HepG2 (cell line): Measurements from ENCODE around the gene AXIN2. TPM values are rescaled to one million over a fixed set of nuclear protein-coding genes. Genes with fewer than 3 reads are reported as not detected.

Source experiments
- ATAC-seq: fragments of 200-7000 bp; cut with Tn5 transposase; 3 replicates; pipeline ENCODE4 v1.9.1; 2020; ENCODE audit warnings: mild to moderate bottlenecking, moderate library complexity
- BruUV-seq: library from RNA; stranded (reverse); fragments of 400-500 nt; replicated peaks from 2 replicates; lab custom pipeline; 2021; lab: Mats Ljungman, UMichigan
- CTCF ChIA-PET: fragments of 300-600 bp; formaldehyde crosslinking; extraction: SDS; loops from one replicate; lab custom pipeline; 2021; ENCODE audit warnings: low total read pairs, inconsistent platforms, low intra/inter-chr PET ratio; lab: Yijun Ruan, JAX
- POLR2A ChIA-PET: fragments of 350-600 bp; sonication (Branson Sonifier 250); formaldehyde crosslinking; loops from one replicate; lab custom pipeline; 2020; ENCODE audit warnings: antibody characterized with exemption, inconsistent platforms; lab: Yijun Ruan, JAX
- DNase-seq: peaks from one replicate; pipeline ENCODE4 v3.0.0-alpha.2; 2015; ENCODE audit warnings: low spot score
- FAIRE-seq: peaks from 3 replicates; lab custom pipeline; 2011; peaks lifted over from hg19 to GRCh38; lab: Jason Lieb, UNC
- H2AFZ ChIP-seq: one replicate; pipeline ENCODE4 v1.6.1; 2011; ENCODE audit warnings: low read length, inconsistent platforms
- H3K27ac ChIP-seq: fragments of 300-600 bp; 3 replicates; pipeline ENCODE4 v1.8.0; 2011; ENCODE audit warnings: mixed run types, mild to moderate bottlenecking, mixed read lengths, low read length, inconsistent platforms; ENCODE audit not compliant: insufficient read depth; ENCODE audit errors: extremely low read length
- H3K27me3 ChIP-seq, 2 experiments: fragments of 200-600 bp in 1 of 2; 2 replicates in 1 of 2; 3 replicates in 1 of 2; pipeline versions ENCODE4 v1.6.0 to v1.8.0; 2011; ENCODE audit warnings: low read length in 2 of 2, mild to moderate bottlenecking in 2 of 2, moderate library complexity in 2 of 2, inconsistent platforms in 1 of 2; ENCODE audit not compliant: insufficient read depth in 2 of 2, control insufficient read depth in 1 of 2
- H3K36me3 ChIP-seq, 2 experiments: fragments of 200-600 bp in 1 of 2; replicated peaks in 1 of 2; 2 replicates in 1 of 2; 3 replicates in 1 of 2; pipeline versions ENCODE4 v1.5.1 to v1.8.0; 2011; ENCODE audit warnings: low read length in 2 of 2, inconsistent platforms in 1 of 2; ENCODE audit not compliant: insufficient read depth in 2 of 2, control insufficient read depth in 1 of 2
- H3K4me1 ChIP-seq: 2 replicates; pipeline ENCODE4 v1.5.1; 2012; ENCODE audit warnings: low read length, inconsistent platforms; ENCODE audit not compliant: insufficient read depth
- H3K4me2 ChIP-seq: 2 replicates; pipeline ENCODE4 v1.6.0; 2011; ENCODE audit warnings: low read depth, low read length, inconsistent platforms
- H3K4me3 ChIP-seq, 3 experiments: fragments of 200-600 bp in 1 of 3; sonication (generic), shearing (Covaris generic) in 1 of 3; replicated peaks in 1 of 3; 2 replicates each; pipeline ENCODE4 v1.5.1; 2011 to 2016; ENCODE audit warnings: low read length in 3 of 3, inconsistent platforms in 2 of 3, low read depth in 2 of 3, mild to moderate bottlenecking in 2 of 3, control low read depth in 1 of 3, mixed read lengths in 1 of 3; ENCODE audit not compliant: insufficient read depth in 1 of 3
- H3K79me2 ChIP-seq: one replicate; pipeline ENCODE4 v1.6.1; 2011; ENCODE audit warnings: low read length, inconsistent platforms; ENCODE audit not compliant: insufficient read depth
- H3K9ac ChIP-seq: 2 replicates; pipeline ENCODE4 v1.6.0; 2011; ENCODE audit warnings: mild to moderate bottlenecking, low read depth, low read length, inconsistent platforms; ENCODE audit not compliant: insufficient read depth
- H3K9me3 ChIP-seq: 2 replicates; pipeline ENCODE4 v1.5.1; 2012; ENCODE audit warnings: mild to moderate bottlenecking, low read length
- H4K20me1 ChIP-seq: 2 replicates; pipeline ENCODE4 v1.6.0; 2011; ENCODE audit warnings: inconsistent platforms, mild to moderate bottlenecking, low read length, moderate library complexity; ENCODE audit not compliant: insufficient read depth
- CC2D1A ChIP-seq: sonication (generic); formaldehyde crosslinking; IDR thresholded peaks from 2 replicates; pipeline ENCODE4 v1.8.1; 2023; ENCODE audit warnings: mild to moderate bottlenecking, missing genetic modification reagents
- CHD4 ChIP-seq: fragments of 200-600 bp; sonication (generic); IDR thresholded peaks from 2 replicates; pipeline ENCODE4 v1.7.0; 2017; ENCODE audit warnings: mild to moderate bottlenecking, low read length, borderline replicate concordance
- GATAD1 ChIP-seq: IDR thresholded peaks from 2 replicates; pipeline ENCODE4 v1.6.1; 2016; ENCODE audit warnings: missing genetic modification reagents, missing compliant biosample characterization
- HIVEP1 ChIP-seq: sonication (generic); formaldehyde crosslinking; IDR thresholded peaks from 2 replicates; pipeline ENCODE4 v1.4.0; 2020; ENCODE audit warnings: mild to moderate bottlenecking, missing genetic modification reagents
- NKX3-1 ChIP-seq: sonication (generic); formaldehyde crosslinking; IDR thresholded peaks from 2 replicates; pipeline ENCODE4 v1.5.0; 2020; ENCODE audit warnings: missing genetic modification reagents
- NR1H2 ChIP-seq: sonication (generic); formaldehyde crosslinking; IDR thresholded peaks from 2 replicates; pipeline ENCODE4 v1.8.1; 2022; ENCODE audit warnings: low read depth, missing genetic modification reagents, borderline replicate concordance
- ZNF746 ChIP-seq: sonication (generic); formaldehyde crosslinking; IDR thresholded peaks from 2 replicates; pipeline ENCODE4 v1.8.0; 2022; ENCODE audit warnings: mild to moderate bottlenecking, missing genetic modification reagents
- ZNF773 ChIP-seq: sonication (generic); formaldehyde crosslinking; IDR thresholded peaks from 2 replicates; pipeline ENCODE4 v1.4.0; 2020; ENCODE audit warnings: missing genetic modification reagents, borderline replicate concordance
- WGBS: methylation state at CpG from one replicate; pipeline ENCODE4 v1.1.6; 2017; ENCODE audit warnings: low lambda C conversion rate; 5-methylcytosine and 5-hydroxymethylcytosine counted together
- in situ Hi-C: cut with HindIII; loops from 2 replicates; pipeline ENCODE4 v1.10.0; 2017; ENCODE audit warnings: low pct_unique_long_range_greater_than_20kb; ENCODE audit not compliant: extremely low pct_ligation_motif_present
- intact Hi-C: fragments of 100-400 bp; cut with micrococcal nuclease; formaldehyde crosslinking; loops from one replicate; pipeline ENCODE4 v1.10.0; 2022; ENCODE audit not compliant: unreplicated experiment
- polyA plus RNA-seq, 8 experiments: library from polyadenylated mRNA; depleted of rRNA in 3 of 8; stranded (reverse) in 7 of 8; unstranded in 1 of 8; fragments of >200 nt; fragmentation: Illumina TruSeq in 4 of 8; extraction: Trizol in 4 of 8; gene quantifications; 2 replicates each; pipeline versions ENCODE4 v1.2.1 to v1.2.3, GENCODE V29; 2011 to 2016; ENCODE audit warnings: low read depth in 4 of 8, missing spikeins in 1 of 8, mixed read lengths in 1 of 8; ENCODE audit not compliant: insufficient read depth in 1 of 8
- total RNA-seq, 5 experiments: library from RNA; depleted of rRNA; stranded (reverse); fragments of >200 nt; fragmentation: Illumina TruSeq; extraction: Trizol; gene quantifications; 2 replicates each; pipeline ENCODE4 v1.2.3, GENCODE V29; 2016; ENCODE audit warnings: low read depth in 1 of 5
- TF ChIP-seq, protein P1 (sequence below): sonication (generic); formaldehyde crosslinking; IDR thresholded peaks from 2 replicates; pipeline ENCODE4 v1.5.0; 2020; ENCODE audit warnings: missing genetic modification reagents, mild to moderate bottlenecking, borderline replicate concordance
- TF ChIP-seq, protein P2 (sequence below): IDR thresholded peaks from 2 replicates; pipeline ENCODE4 v1.6.1; 2016; ENCODE audit warnings: low read depth, missing genetic modification reagents, missing compliant biosample characterization
- TF ChIP-seq, protein P3 (sequence below): sonication (generic); formaldehyde crosslinking; conservative IDR thresholded peaks from 2 replicates; pipeline ENCODE4 v1.4.0; 2020; ENCODE audit warnings: missing genetic modification reagents

Gene AXIN2
- total and polyA plus RNA-seq, 2 of the 13 experiments (the other 11 are each of a cell fraction or from before 2014, with no cell fraction given), result 58.6 to 63.4 TPM

DNA sequence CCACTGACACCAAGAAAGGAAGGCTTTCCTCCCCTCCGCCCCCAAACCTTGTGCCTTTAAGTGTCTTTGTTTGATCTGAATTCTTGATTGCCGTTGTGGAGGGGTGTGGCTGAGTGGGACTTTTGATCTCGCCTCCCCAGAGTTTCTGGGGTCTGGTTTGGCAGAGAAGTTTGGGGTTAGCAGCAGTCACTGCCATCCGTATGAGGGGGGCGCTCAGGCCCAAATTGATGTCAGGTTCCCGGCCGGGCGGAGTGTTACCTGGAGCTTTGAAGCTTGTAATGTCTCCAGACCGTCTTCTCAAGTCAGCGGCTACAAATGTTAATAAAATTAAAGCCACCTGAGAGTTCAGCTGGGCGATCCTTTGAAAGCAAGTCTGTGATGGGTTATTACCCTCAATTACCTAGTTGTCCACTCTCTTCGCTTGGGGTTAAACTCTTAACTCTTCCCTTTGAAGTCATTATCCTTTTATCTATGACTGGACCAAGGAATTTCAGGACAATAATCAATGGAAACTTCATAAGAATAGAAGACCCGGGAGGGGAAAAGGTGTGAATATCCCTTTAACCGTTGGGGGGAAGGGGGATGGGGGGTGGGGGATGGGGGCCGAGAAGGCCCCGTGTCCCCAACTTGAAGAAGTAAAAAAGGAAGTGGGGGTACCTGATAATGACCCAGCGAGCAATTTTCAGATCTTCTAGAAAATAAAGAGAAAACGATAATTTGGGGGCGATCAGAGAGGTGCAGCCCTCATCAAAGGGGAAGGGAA, 31.8 kb upstream of the AXIN2 start:
- Histone ChIP-seq H3K79me2 (no peaks in the 10 kb centered on the region), H3K4me1 (peaks cover 48% of the 10 kb centered on the region), H3K4me3 (no peak overlapping the region), H3K36me3 (no peaks in the 10 kb centered on the region), H3K9me3 (no peaks in the 10 kb centered on the region), H4K20me1 (no peaks in the 10 kb centered on the region), H2AFZ (no peak overlapping the region), H3K27me3 (no peaks in the 10 kb centered on the region), H3K9ac (no peak overlapping the region), H3K4me2 (no peak overlapping the region), H3K27ac (no peak overlapping the region)
- in situ Hi-C loops, result no loop called here
- no TSS peak for BruUV-seq
- FAIRE-seq (no peak), DNase-seq (peak; percentile 43), ATAC-seq (no peak)
- CTCF ChIA-PET, result no interaction called here
- POLR2A ChIA-PET, result no interaction called here
- 50% methylated on average over 19 of the region's 19 CpGs for WGBS
- intact Hi-C loops, result no loop called here
- TF ChIP-seq NR1H2 (no peak), CHD4 (no peak), NKX3-1 (CRISPR knock-in tag) (no peak), ZNF773 (CRISPR knock-in tag) (no peak), HIVEP1 (CRISPR knock-in tag) (no peak), ZNF746 (CRISPR knock-in tag) (no peak), CC2D1A (no peak), GATAD1 (no peak)
- TF ChIP-seq, protein P1, sequence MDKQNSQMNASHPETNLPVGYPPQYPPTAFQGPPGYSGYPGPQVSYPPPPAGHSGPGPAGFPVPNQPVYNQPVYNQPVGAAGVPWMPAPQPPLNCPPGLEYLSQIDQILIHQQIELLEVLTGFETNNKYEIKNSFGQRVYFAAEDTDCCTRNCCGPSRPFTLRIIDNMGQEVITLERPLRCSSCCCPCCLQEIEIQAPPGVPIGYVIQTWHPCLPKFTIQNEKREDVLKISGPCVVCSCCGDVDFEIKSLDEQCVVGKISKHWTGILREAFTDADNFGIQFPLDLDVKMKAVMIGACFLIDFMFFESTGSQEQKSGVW, result no peak
- TF ChIP-seq, protein P2, sequence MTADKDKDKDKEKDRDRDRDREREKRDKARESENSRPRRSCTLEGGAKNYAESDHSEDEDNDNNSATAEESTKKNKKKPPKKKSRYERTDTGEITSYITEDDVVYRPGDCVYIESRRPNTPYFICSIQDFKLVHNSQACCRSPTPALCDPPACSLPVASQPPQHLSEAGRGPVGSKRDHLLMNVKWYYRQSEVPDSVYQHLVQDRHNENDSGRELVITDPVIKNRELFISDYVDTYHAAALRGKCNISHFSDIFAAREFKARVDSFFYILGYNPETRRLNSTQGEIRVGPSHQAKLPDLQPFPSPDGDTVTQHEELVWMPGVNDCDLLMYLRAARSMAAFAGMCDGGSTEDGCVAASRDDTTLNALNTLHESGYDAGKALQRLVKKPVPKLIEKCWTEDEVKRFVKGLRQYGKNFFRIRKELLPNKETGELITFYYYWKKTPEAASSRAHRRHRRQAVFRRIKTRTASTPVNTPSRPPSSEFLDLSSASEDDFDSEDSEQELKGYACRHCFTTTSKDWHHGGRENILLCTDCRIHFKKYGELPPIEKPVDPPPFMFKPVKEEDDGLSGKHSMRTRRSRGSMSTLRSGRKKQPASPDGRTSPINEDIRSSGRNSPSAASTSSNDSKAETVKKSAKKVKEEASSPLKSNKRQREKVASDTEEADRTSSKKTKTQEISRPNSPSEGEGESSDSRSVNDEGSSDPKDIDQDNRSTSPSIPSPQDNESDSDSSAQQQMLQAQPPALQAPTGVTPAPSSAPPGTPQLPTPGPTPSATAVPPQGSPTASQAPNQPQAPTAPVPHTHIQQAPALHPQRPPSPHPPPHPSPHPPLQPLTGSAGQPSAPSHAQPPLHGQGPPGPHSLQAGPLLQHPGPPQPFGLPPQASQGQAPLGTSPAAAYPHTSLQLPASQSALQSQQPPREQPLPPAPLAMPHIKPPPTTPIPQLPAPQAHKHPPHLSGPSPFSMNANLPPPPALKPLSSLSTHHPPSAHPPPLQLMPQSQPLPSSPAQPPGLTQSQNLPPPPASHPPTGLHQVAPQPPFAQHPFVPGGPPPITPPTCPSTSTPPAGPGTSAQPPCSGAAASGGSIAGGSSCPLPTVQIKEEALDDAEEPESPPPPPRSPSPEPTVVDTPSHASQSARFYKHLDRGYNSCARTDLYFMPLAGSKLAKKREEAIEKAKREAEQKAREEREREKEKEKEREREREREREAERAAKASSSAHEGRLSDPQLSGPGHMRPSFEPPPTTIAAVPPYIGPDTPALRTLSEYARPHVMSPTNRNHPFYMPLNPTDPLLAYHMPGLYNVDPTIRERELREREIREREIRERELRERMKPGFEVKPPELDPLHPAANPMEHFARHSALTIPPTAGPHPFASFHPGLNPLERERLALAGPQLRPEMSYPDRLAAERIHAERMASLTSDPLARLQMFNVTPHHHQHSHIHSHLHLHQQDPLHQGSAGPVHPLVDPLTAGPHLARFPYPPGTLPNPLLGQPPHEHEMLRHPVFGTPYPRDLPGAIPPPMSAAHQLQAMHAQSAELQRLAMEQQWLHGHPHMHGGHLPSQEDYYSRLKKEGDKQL (CRISPR knock-in tag), result no peak
- TF ChIP-seq, protein P3, sequence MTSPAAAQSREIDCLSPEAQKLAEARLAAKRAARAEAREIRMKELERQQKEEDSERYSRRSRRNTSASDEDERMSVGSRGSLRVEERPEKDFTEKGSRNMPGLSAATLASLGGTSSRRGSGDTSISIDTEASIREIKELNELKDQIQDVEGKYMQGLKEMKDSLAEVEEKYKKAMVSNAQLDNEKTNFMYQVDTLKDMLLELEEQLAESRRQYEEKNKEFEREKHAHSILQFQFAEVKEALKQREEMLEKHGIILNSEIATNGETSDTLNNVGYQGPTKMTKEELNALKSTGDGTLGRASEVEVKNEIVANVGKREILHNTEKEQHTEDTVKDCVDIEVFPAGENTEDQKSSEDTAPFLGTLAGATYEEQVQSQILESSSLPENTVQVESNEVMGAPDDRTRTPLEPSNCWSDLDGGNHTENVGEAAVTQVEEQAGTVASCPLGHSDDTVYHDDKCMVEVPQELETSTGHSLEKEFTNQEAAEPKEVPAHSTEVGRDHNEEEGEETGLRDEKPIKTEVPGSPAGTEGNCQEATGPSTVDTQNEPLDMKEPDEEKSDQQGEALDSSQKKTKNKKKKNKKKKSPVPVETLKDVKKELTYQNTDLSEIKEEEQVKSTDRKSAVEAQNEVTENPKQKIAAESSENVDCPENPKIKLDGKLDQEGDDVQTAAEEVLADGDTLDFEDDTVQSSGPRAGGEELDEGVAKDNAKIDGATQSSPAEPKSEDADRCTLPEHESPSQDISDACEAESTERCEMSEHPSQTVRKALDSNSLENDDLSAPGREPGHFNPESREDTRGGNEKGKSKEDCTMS (CRISPR knock-in tag), result no peak
